ENCODE data around the gene HSF5. TPM values are rescaled to one million over a fixed set of nuclear protein-coding genes. Genes with fewer than 3 reads are reported as not detected.

Gene HSF5
- total and polyA plus RNA-seq, 2 of the 13 experiments (the other 11 are each of a cell fraction or from before 2014, with no cell fraction given), result not detected

- TF ChIP-seq ZNF225 (CRISPR knock-in tag; IDR thresholded peaks at IDR 0.05), result no peak
- no peak for TF ChIP-seq ZNF343 (CRISPR knock-in tag; IDR thresholded peaks at IDR 0.05)
- TF ChIP-seq HNRNPLL (IDR thresholded peaks at IDR 0.05; ENCODE audit: low read depth, low read length, poor library complexity, severe bottlenecking), result no peak
- TF ChIP-seq ZNF451 (CRISPR knock-in tag; IDR thresholded peaks at IDR 0.05), result peak; percentile 63; the same call in 1 of the 2 replicates
- no peak for TF ChIP-seq SCMH1 (CRISPR knock-in tag; IDR thresholded peaks at IDR 0.05; ENCODE audit: borderline replicate concordance)
- TF ChIP-seq FIP1L1 (IDR thresholded peaks at IDR 0.05; ENCODE audit: borderline replicate concordance, insufficient read depth, low read depth, low read length), result no peak
Measured at GRCh38 chr17:58394534-58395223, 93.5 kb downstream of the HSF5 start (continued).

- ATAC-seq (peak; percentile 96), DNase-seq (ENCODE audit: low spot score) (peak; percentile 100), FAIRE-seq (peak; percentile 99)
- Histone ChIP-seq H3K4me1 (ENCODE audit: insufficient read depth, low read length) (peaks cover 97% of the 10 kb centered on the region), H3K27ac (ENCODE audit: extremely low read length, insufficient read depth, low read length) (peak overlapping the region; percentile 93), H3K9me3 (ENCODE audit: low read length) (no peaks in the 10 kb centered on the region), H4K20me1 (ENCODE audit: insufficient read depth, low read length) (no peaks in the 10 kb centered on the region), H2AFZ (ENCODE audit: low read length) (no peak overlapping the region), H3K9ac (ENCODE audit: insufficient read depth, low read depth, low read length) (peak overlapping the region; percentile 76), H3K4me2 (ENCODE audit: low read depth, low read length) (peak overlapping the region; percentile 73), H3K27me3 (ENCODE audit: control insufficient read depth in 1 of 2, insufficient read depth in 2 of 2, low read length in 2 of 2) (no peaks in the 10 kb centered on the region), H3K79me2 (ENCODE audit: insufficient read depth, low read length) (peaks cover 94% of the 10 kb centered on the region), H3K4me3 (replicated peaks in 1 of 3; ENCODE audit: insufficient read depth in 1 of 3, low read depth in 2 of 3, low read length in 3 of 3) (peak overlapping the region in 2 of 3 experiments; percentile 8 to 36; a peak in 1 of 6 replicates), H3K36me3 (replicated peaks in 1 of 2; ENCODE audit: control insufficient read depth in 1 of 2, insufficient read depth in 2 of 2, low read length in 2 of 2) (peaks cover 3 to 25% of the 10 kb centered on the region in 2 experiments; a peak in 3 of 5 replicates)
- ChIA-PET CTCF (ENCODE audit: low intra/inter-chr PET ratio, low total read pairs) (interaction anchor here (1.4 kb wide), 1 partner anchor 25 kb away, joined by 4 read pairs; no protein-coding TSS in a partner anchor), POLR2A (interaction anchor here (0.8 to 6.3 kb wide), 11 partner anchors 10 to 40 kb away, joined by 3 to 103 read pairs (median 7); partner anchors contain the start of genes RNF43 and SUPT4H1)
- in situ Hi-C loops (cut with HindIII; ENCODE audit: extremely low pct_ligation_motif_present, low pct_unique_long_range_greater_than_20kb) (no loop called here), intact Hi-C loops (cut with micrococcal nuclease; ENCODE audit: unreplicated experiment) (loop anchor here (1.0 kb wide), 4 partner anchors 10 to 39 kb away; partner anchors contain the start of gene SUPT4H1)
- WGBS (ENCODE audit: low lambda C conversion rate), result under 1% methylated on average over 10 of the region's 10 CpGs
- no TSS peak for BruUV-seq (replicated peaks)
- TF ChIP-seq ARID4A (CRISPR knock-in tag; IDR thresholded peaks at IDR 0.05; ENCODE audit: borderline replicate concordance), result peak; percentile 90; the same call in 1 of the 2 replicates
- peak; percentile 94 for TF ChIP-seq MAZ (IDR thresholded peaks at IDR 0.05; ENCODE audit: borderline replicate concordance, low read depth, low read length)
- peak; percentile 95 for TF ChIP-seq MAZ (CRISPR knock-in tag; IDR thresholded peaks at IDR 0.05; ENCODE audit: low read depth)
- peak; percentile 87 for TF ChIP-seq DMAP1 (CRISPR knock-in tag; IDR thresholded peaks at IDR 0.05)
- TF ChIP-seq ZNF710 (CRISPR knock-in tag; IDR thresholded peaks at IDR 0.05; ENCODE audit: borderline replicate concordance), result peak; percentile 99
- TF ChIP-seq KLF12 (CRISPR knock-in tag; IDR thresholded peaks at IDR 0.05; ENCODE audit: borderline replicate concordance), result peak; percentile 91; the same call in 1 of the 2 replicates
- peak; percentile 64; the same call in 1 of the 2 replicates for TF ChIP-seq MAF1 (CRISPR knock-in tag; IDR thresholded peaks at IDR 0.05; ENCODE audit: borderline replicate concordance)
- peak; percentile 92; the same call in 1 of the 2 replicates for TF ChIP-seq ZBTB38 (CRISPR knock-in tag; IDR thresholded peaks at IDR 0.05)
Measured at GRCh38 chr17:58391302-58391984, 96.8 kb downstream of the HSF5 start.

Measured in HepG2 (cell line).